HepG2 (cell line): Measurements from ENCODE around the gene SPACA4. TPM values are rescaled to one million over a fixed set of nuclear protein-coding genes. Genes with fewer than 3 reads are reported as not detected.

Experiments
- CEBPB ChIP-seq: IDR thresholded peaks from 2 replicates; pipeline ENCODE4 v1.6.1; 2011; ENCODE audit warnings: low read depth, low read length, improper control_type of control experiment, borderline replicate concordance
- FIP1L1 ChIP-seq: fragments of 200-400 bp; formaldehyde crosslinking; IDR thresholded peaks from 2 replicates; pipeline ENCODE4 v1.6.1; 2018; ENCODE audit warnings: low read depth, mild to moderate bottlenecking, low read length, moderate library complexity, borderline replicate concordance; ENCODE audit not compliant: insufficient read depth
- JUN ChIP-seq: sonication (generic); formaldehyde crosslinking; IDR thresholded peaks from 2 replicates; pipeline ENCODE4 v1.4.0; 2020; ENCODE audit warnings: mild to moderate bottlenecking, missing genetic modification reagents
- MXI1 ChIP-seq: IDR thresholded peaks from 3 replicates; pipeline ENCODE4 v1.6.1; 2012; ENCODE audit warnings: low read depth, low read length, inconsistent platforms, borderline replicate concordance
- NR2F2 ChIP-seq: IDR thresholded peaks from 2 replicates; pipeline ENCODE4 v1.6.1; 2012; ENCODE audit warnings: low read depth, inconsistent platforms, borderline replicate concordance
- POLR2A ChIP-seq, 2 experiments: IDR thresholded peaks; 2 replicates each; pipeline ENCODE4 v1.6.1; 2011; ENCODE audit warnings: low read depth in 2 of 2, low read length in 2 of 2, mild to moderate bottlenecking in 1 of 2, moderate library complexity in 1 of 2; ENCODE audit not compliant: insufficient read depth in 1 of 2
- RAD51 ChIP-seq: fragments of 450-650 bp; IDR thresholded peaks from 2 replicates; pipeline ENCODE4 v1.6.1; 2016; ENCODE audit warnings: borderline replicate concordance
- REPIN1 ChIP-seq: sonication (generic); formaldehyde crosslinking; IDR thresholded peaks from 2 replicates; pipeline ENCODE4 v1.8.0; 2022; ENCODE audit warnings: missing genetic modification reagents, low read depth, mild to moderate bottlenecking, borderline replicate concordance
- RNF219 ChIP-seq: sonication (generic); formaldehyde crosslinking; IDR thresholded peaks from 2 replicates; pipeline ENCODE4 v1.5.0; 2020; ENCODE audit warnings: mild to moderate bottlenecking, missing genetic modification reagents
- SOX6 ChIP-seq, 2 experiments: fragments of 450-650 bp in 1 of 2; sonication (generic) in 1 of 2; formaldehyde crosslinking in 1 of 2; IDR thresholded peaks; 2 replicates each; pipeline versions ENCODE4 v1.4.0 to v1.6.1; 2017 to 2020; ENCODE audit warnings: antibody characterized with exemption in 1 of 2, mild to moderate bottlenecking in 1 of 2, missing genetic modification reagents in 1 of 2
- SRF ChIP-seq: IDR thresholded peaks from 2 replicates; pipeline ENCODE4 v1.6.1; 2011; ENCODE audit warnings: mild to moderate bottlenecking, low read depth, low read length, moderate library complexity
- TARDBP ChIP-seq: sonication (generic); formaldehyde crosslinking; IDR thresholded peaks from 2 replicates; pipeline ENCODE4 v1.8.0; 2022; ENCODE audit warnings: mild to moderate bottlenecking, missing genetic modification reagents
- TBX2 ChIP-seq: sonication (generic); formaldehyde crosslinking; IDR thresholded peaks from 2 replicates; pipeline ENCODE4 v1.5.0; 2020; ENCODE audit warnings: missing genetic modification reagents, mild to moderate bottlenecking, borderline replicate concordance
- TCF7 ChIP-seq: sonication (generic); IDR thresholded peaks from 2 replicates; pipeline ENCODE4 v1.6.1; 2016; ENCODE audit warnings: antibody characterized with exemption, low read depth
- ZBTB39 ChIP-seq: sonication (generic); formaldehyde crosslinking; IDR thresholded peaks from 2 replicates; pipeline ENCODE4 v1.5.0; 2020; ENCODE audit warnings: missing genetic modification reagents
- ZFYVE20 ChIP-seq: sonication (generic); formaldehyde crosslinking; IDR thresholded peaks from 2 replicates; pipeline ENCODE4 v1.8.0; 2023; ENCODE audit warnings: low read depth, mild to moderate bottlenecking, moderate library complexity, missing genetic modification reagents, borderline replicate concordance
- ZIK1 ChIP-seq: sonication (generic); formaldehyde crosslinking; IDR thresholded peaks from 2 replicates; pipeline ENCODE4 v1.5.0; 2020; ENCODE audit warnings: mild to moderate bottlenecking, low read depth, missing genetic modification reagents, borderline replicate concordance
- ZNF446 ChIP-seq: sonication (generic); formaldehyde crosslinking; IDR thresholded peaks from 2 replicates; pipeline ENCODE4 v1.5.0; 2020; ENCODE audit warnings: mild to moderate bottlenecking, missing genetic modification reagents
- ZNF577 ChIP-seq: sonication (generic); formaldehyde crosslinking; IDR thresholded peaks from 2 replicates; pipeline ENCODE4 v1.4.0; 2020; ENCODE audit warnings: mild to moderate bottlenecking, low read depth, missing genetic modification reagents, borderline replicate concordance
- ZNF674 ChIP-seq: sonication (generic); formaldehyde crosslinking; IDR thresholded peaks from 2 replicates; pipeline ENCODE4 v1.5.0; 2020; ENCODE audit warnings: low read depth, mild to moderate bottlenecking, missing genetic modification reagents
- polyA plus RNA-seq, 8 experiments: library from polyadenylated mRNA; depleted of rRNA in 3 of 8; stranded (reverse) in 7 of 8; unstranded in 1 of 8; fragments of >200 nt; fragmentation: Illumina TruSeq in 4 of 8; extraction: Trizol in 4 of 8; gene quantifications; 2 replicates each; pipeline versions ENCODE4 v1.2.1 to v1.2.3, GENCODE V29; 2011 to 2016; ENCODE audit warnings: low read depth in 4 of 8, missing spikeins in 1 of 8, mixed read lengths in 1 of 8; ENCODE audit not compliant: insufficient read depth in 1 of 8
- total RNA-seq, 5 experiments: library from RNA; depleted of rRNA; stranded (reverse); fragments of >200 nt; fragmentation: Illumina TruSeq; extraction: Trizol; gene quantifications; 2 replicates each; pipeline ENCODE4 v1.2.3, GENCODE V29; 2016; ENCODE audit warnings: low read depth in 1 of 5
- TF ChIP-seq, protein P1 (sequence below): sonication (generic); formaldehyde crosslinking; IDR thresholded peaks from 2 replicates; pipeline ENCODE4 v1.4.0; 2020; ENCODE audit warnings: missing genetic modification reagents
- TF ChIP-seq, protein P2 (sequence below): sonication (generic); formaldehyde crosslinking; IDR thresholded peaks from 2 replicates; pipeline ENCODE4 v1.4.0; 2020; ENCODE audit warnings: mild to moderate bottlenecking, missing genetic modification reagents

The SPACA4 gene
- total and polyA plus RNA-seq, 2 of the 13 experiments (the other 11 are each of a cell fraction or from before 2014, with no cell fraction given) = not detected

GRCh38 chr19:48637948-48638830, 31.6 kb downstream of the SPACA4 start (continued):
- no peak for TF ChIP-seq RAD51
- TF ChIP-seq ZNF674 = no peak
- TF ChIP-seq ZNF577 (CRISPR knock-in tag) = no peak
- TF ChIP-seq ZBTB39 (CRISPR knock-in tag) = no peak
- no peak for TF ChIP-seq TCF7
- TF ChIP-seq ZIK1 = no peak
- TF ChIP-seq RNF219 (CRISPR knock-in tag) = no peak
- TF ChIP-seq SRF = no peak
- no peak for TF ChIP-seq SOX6 (IDR thresholded peaks at IDR 0.05)
- TF ChIP-seq SOX6 (CRISPR knock-in tag; IDR thresholded peaks at IDR 0.05) = no peak
- TF ChIP-seq ZNF446 (CRISPR knock-in tag) = no peak
- TF ChIP-seq TARDBP (CRISPR knock-in tag) = no peak
- no peak for TF ChIP-seq MXI1
- no peak for TF ChIP-seq NR2F2
- TF ChIP-seq, protein P1, sequence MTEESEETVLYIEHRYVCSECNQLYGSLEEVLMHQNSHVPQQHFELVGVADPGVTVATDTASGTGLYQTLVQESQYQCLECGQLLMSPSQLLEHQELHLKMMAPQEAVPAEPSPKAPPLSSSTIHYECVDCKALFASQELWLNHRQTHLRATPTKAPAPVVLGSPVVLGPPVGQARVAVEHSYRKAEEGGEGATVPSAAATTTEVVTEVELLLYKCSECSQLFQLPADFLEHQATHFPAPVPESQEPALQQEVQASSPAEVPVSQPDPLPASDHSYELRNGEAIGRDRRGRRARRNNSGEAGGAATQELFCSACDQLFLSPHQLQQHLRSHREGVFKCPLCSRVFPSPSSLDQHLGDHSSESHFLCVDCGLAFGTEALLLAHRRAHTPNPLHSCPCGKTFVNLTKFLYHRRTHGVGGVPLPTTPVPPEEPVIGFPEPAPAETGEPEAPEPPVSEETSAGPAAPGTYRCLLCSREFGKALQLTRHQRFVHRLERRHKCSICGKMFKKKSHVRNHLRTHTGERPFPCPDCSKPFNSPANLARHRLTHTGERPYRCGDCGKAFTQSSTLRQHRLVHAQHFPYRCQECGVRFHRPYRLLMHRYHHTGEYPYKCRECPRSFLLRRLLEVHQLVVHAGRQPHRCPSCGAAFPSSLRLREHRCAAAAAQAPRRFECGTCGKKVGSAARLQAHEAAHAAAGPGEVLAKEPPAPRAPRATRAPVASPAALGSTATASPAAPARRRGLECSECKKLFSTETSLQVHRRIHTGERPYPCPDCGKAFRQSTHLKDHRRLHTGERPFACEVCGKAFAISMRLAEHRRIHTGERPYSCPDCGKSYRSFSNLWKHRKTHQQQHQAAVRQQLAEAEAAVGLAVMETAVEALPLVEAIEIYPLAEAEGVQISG (CRISPR knock-in tag) = 0 out of 2 replicates have a peak, but pooled peaks have one; percentile 16
- no peak for TF ChIP-seq CEBPB
- no peak for TF ChIP-seq TBX2 (CRISPR knock-in tag)
- peak in 1 of 2 experiments; percentile 46; a peak in 2 of 4 replicates for TF ChIP-seq POLR2A (IDR thresholded peaks at IDR 0.05; ENCODE audit: insufficient read depth in 1 of 2, low read depth in 2 of 2, low read length in 2 of 2)
- no peak for TF ChIP-seq REPIN1 (CRISPR knock-in tag)
- TF ChIP-seq FIP1L1 = no peak
- TF ChIP-seq, protein P2, sequence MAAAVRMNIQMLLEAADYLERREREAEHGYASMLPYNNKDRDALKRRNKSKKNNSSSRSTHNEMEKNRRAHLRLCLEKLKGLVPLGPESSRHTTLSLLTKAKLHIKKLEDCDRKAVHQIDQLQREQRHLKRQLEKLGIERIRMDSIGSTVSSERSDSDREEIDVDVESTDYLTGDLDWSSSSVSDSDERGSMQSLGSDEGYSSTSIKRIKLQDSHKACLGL = no peak
- TF ChIP-seq JUN (CRISPR knock-in tag) = no peak; the same call in 1 of the 2 replicates
- TF ChIP-seq ZFYVE20 = no peak
